Measurements from ENCODE around the gene PHIP.

The PHIP gene

GRCh38 chr6:79040083-79040482 is 38.0 kb downstream of the PHIP start:
- Histone ChIP-seq H3K36me3 (ENCODE audit: insufficient read depth, low read length) (peaks cover 87% of the 10 kb centered on the region), H3K9me3 (ENCODE audit: insufficient read depth, low read depth, low read length) (no peaks in the 10 kb centered on the region), H3K4me1 (ENCODE audit: insufficient read depth, low read length) (peaks cover 3% of the 10 kb centered on the region; the same call in 1 of the 2 replicates), H3K9ac (ENCODE audit: low read depth, low read length) (no peak overlapping the region), H3K4me3 (ENCODE audit: low read length) (no peak overlapping the region), H3K27ac (ENCODE audit: low read depth, low read length) (no peak overlapping the region), H3K27me3 (ENCODE audit: insufficient read depth, low read length) (no peaks in the 10 kb centered on the region)

GRCh38 chr6:79038061-79038460 is 40.0 kb downstream of the PHIP start:
- Histone ChIP-seq H3K9me3 (ENCODE audit: insufficient read depth, low read depth, low read length) (no peaks in the 10 kb centered on the region), H3K36me3 (ENCODE audit: insufficient read depth, low read length) (peaks cover 93% of the 10 kb centered on the region), H3K27ac (ENCODE audit: low read depth, low read length) (no peak overlapping the region), H3K27me3 (ENCODE audit: insufficient read depth, low read length) (no peaks in the 10 kb centered on the region), H3K4me1 (ENCODE audit: insufficient read depth, low read length) (peaks cover 3% of the 10 kb centered on the region; the same call in 1 of the 2 replicates), H3K4me3 (ENCODE audit: low read length) (no peak overlapping the region), H3K9ac (ENCODE audit: low read depth, low read length) (no peak overlapping the region)

GRCh38 chr6:79034865-79035264 is 43.2 kb downstream of the PHIP start:
- Histone ChIP-seq H3K9me3 (ENCODE audit: insufficient read depth, low read depth, low read length) (no peaks in the 10 kb centered on the region), H3K4me3 (ENCODE audit: low read length) (no peak overlapping the region), H3K9ac (ENCODE audit: low read depth, low read length) (no peak overlapping the region; the same call in 1 of the 2 replicates), H3K4me1 (ENCODE audit: insufficient read depth, low read length) (no peaks in the 10 kb centered on the region; the same call in 1 of the 2 replicates), H3K36me3 (ENCODE audit: insufficient read depth, low read length) (peaks cover 89% of the 10 kb centered on the region), H3K27ac (ENCODE audit: low read depth, low read length) (no peak overlapping the region), H3K27me3 (ENCODE audit: insufficient read depth, low read length) (no peaks in the 10 kb centered on the region)
- 87% methylated on average over 2 of the region's 2 CpGs for WGBS

- WGBS, result 93% methylated on average over 3 of the region's 3 CpGs
- H3K4me1 ChIP-seq (ENCODE audit: insufficient read depth, low read length), result no peaks in the 10 kb centered on the region; the same call in 1 of the 2 replicates
- H3K36me3 ChIP-seq (ENCODE audit: insufficient read depth, low read length), result peaks cover 87% of the 10 kb centered on the region
- no peak overlapping the region for H3K4me3 ChIP-seq (ENCODE audit: low read length)
- no peaks in the 10 kb centered on the region for H3K27me3 ChIP-seq (ENCODE audit: insufficient read depth, low read length)
- no peak overlapping the region; the same call in 1 of the 2 replicates for H3K27ac ChIP-seq (ENCODE audit: low read depth, low read length)
- no peaks in the 10 kb centered on the region for H3K9me3 ChIP-seq (ENCODE audit: insufficient read depth, low read depth, low read length)
- H3K9ac ChIP-seq (ENCODE audit: low read depth, low read length), result no peak overlapping the region
Measured at GRCh38 chr6:79033279-79033678, 44.8 kb downstream of the PHIP start.

GRCh38 chr6:79031821-79032590 is 46.0 kb downstream of the PHIP start:
- H3K36me3 ChIP-seq (ENCODE audit: insufficient read depth, low read length), result peaks cover 88% of the 10 kb centered on the region
- no peaks in the 10 kb centered on the region for H3K9me3 ChIP-seq (ENCODE audit: insufficient read depth, low read depth, low read length)
- no peak overlapping the region for H3K9ac ChIP-seq (ENCODE audit: low read depth, low read length)
- no peaks in the 10 kb centered on the region; the same call in 1 of the 2 replicates for H3K4me1 ChIP-seq (ENCODE audit: insufficient read depth, low read length)
- H3K4me3 ChIP-seq (ENCODE audit: low read length), result no peak overlapping the region
- WGBS, result 90% methylated on average over 2 of the region's 3 CpGs
- no peaks in the 10 kb centered on the region for H3K27me3 ChIP-seq (ENCODE audit: insufficient read depth, low read length)
- H3K27ac ChIP-seq (ENCODE audit: low read depth, low read length), result no peak overlapping the region

GRCh38 chr6:79030511-79030910 is 47.5 kb downstream of the PHIP start:
- Histone ChIP-seq H3K9ac (ENCODE audit: low read depth, low read length) (no peak overlapping the region), H3K9me3 (ENCODE audit: insufficient read depth, low read depth, low read length) (no peaks in the 10 kb centered on the region), H3K4me1 (ENCODE audit: insufficient read depth, low read length) (no peaks in the 10 kb centered on the region; the same call in 1 of the 2 replicates), H3K27me3 (ENCODE audit: insufficient read depth, low read length) (no peaks in the 10 kb centered on the region), H3K36me3 (ENCODE audit: insufficient read depth, low read length) (peaks cover 89% of the 10 kb centered on the region), H3K4me3 (ENCODE audit: low read length) (no peak overlapping the region), H3K27ac (ENCODE audit: low read depth, low read length) (no peak overlapping the region)
- WGBS, result 90% methylated on average over 1 of the region's 1 CpG

- Histone ChIP-seq H3K4me3 (ENCODE audit: low read length) (no peak overlapping the region), H3K27ac (ENCODE audit: low read depth, low read length) (no peak overlapping the region), H3K27me3 (ENCODE audit: insufficient read depth, low read length) (no peaks in the 10 kb centered on the region), H3K9ac (ENCODE audit: low read depth, low read length) (no peak overlapping the region), H3K4me1 (ENCODE audit: insufficient read depth, low read length) (no peaks in the 10 kb centered on the region; the same call in 1 of the 2 replicates), H3K9me3 (ENCODE audit: insufficient read depth, low read depth, low read length) (no peaks in the 10 kb centered on the region), H3K36me3 (ENCODE audit: insufficient read depth, low read length) (peaks cover 90% of the 10 kb centered on the region)
- WGBS, result 95% methylated on average over 2 of the region's 2 CpGs
Measured at GRCh38 chr6:79030023-79030422, 48.0 kb downstream of the PHIP start.

- WGBS, result 96% methylated on average over 1 of the region's 1 CpG
- no peak overlapping the region for H3K27ac ChIP-seq (ENCODE audit: low read depth, low read length)
- H3K27me3 ChIP-seq (ENCODE audit: insufficient read depth, low read length), result no peaks in the 10 kb centered on the region
- no peak overlapping the region for H3K9ac ChIP-seq (ENCODE audit: low read depth, low read length)
- no peak overlapping the region for H3K4me3 ChIP-seq (ENCODE audit: low read length)
- H3K9me3 ChIP-seq (ENCODE audit: insufficient read depth, low read depth, low read length), result no peaks in the 10 kb centered on the region
- H3K36me3 ChIP-seq (ENCODE audit: insufficient read depth, low read length), result peaks cover 88% of the 10 kb centered on the region
- no peaks in the 10 kb centered on the region; the same call in 1 of the 2 replicates for H3K4me1 ChIP-seq (ENCODE audit: insufficient read depth, low read length)
Measured at GRCh38 chr6:79028641-79029314, 49.3 kb downstream of the PHIP start.

- H3K9me3 ChIP-seq (ENCODE audit: insufficient read depth, low read depth, low read length), result no peaks in the 10 kb centered on the region
- no peak overlapping the region for H3K4me3 ChIP-seq (ENCODE audit: low read length)
- H3K4me1 ChIP-seq (ENCODE audit: insufficient read depth, low read length), result no peaks in the 10 kb centered on the region
- H3K27ac ChIP-seq (ENCODE audit: low read depth, low read length), result no peak overlapping the region
- no peaks in the 10 kb centered on the region for H3K27me3 ChIP-seq (ENCODE audit: insufficient read depth, low read length)
- H3K9ac ChIP-seq (ENCODE audit: low read depth, low read length), result no peak overlapping the region
- H3K36me3 ChIP-seq (ENCODE audit: insufficient read depth, low read length), result peaks cover 97% of the 10 kb centered on the region
Measured at GRCh38 chr6:79011940-79012339, 66.1 kb downstream of the PHIP start.

- 100% methylated on average over 1 of the region's 1 CpG for WGBS
- Histone ChIP-seq H3K36me3 (ENCODE audit: insufficient read depth, low read length) (peaks cover 97% of the 10 kb centered on the region), H3K27ac (ENCODE audit: low read depth, low read length) (no peak overlapping the region), H3K4me1 (ENCODE audit: insufficient read depth, low read length) (no peaks in the 10 kb centered on the region), H3K9me3 (ENCODE audit: insufficient read depth, low read depth, low read length) (no peaks in the 10 kb centered on the region), H3K9ac (ENCODE audit: low read depth, low read length) (no peak overlapping the region), H3K4me3 (ENCODE audit: low read length) (no peak overlapping the region), H3K27me3 (ENCODE audit: insufficient read depth, low read length) (no peaks in the 10 kb centered on the region)
Measured at GRCh38 chr6:79010422-79010821, 67.6 kb downstream of the PHIP start.

GRCh38 chr6:79009819-79010218 is 68.2 kb downstream of the PHIP start:
- Histone ChIP-seq H3K27me3 (ENCODE audit: insufficient read depth, low read length) (no peaks in the 10 kb centered on the region), H3K9me3 (ENCODE audit: insufficient read depth, low read depth, low read length) (no peaks in the 10 kb centered on the region), H3K27ac (ENCODE audit: low read depth, low read length) (no peak overlapping the region), H3K4me3 (ENCODE audit: low read length) (no peak overlapping the region), H3K4me1 (ENCODE audit: insufficient read depth, low read length) (no peaks in the 10 kb centered on the region), H3K36me3 (ENCODE audit: insufficient read depth, low read length) (peaks cover 97% of the 10 kb centered on the region), H3K9ac (ENCODE audit: low read depth, low read length) (no peak overlapping the region)
- WGBS, result no CpG with 5 or more reads among the region's 1 CpG

All from HUES64 (cell line).